Fibroblast of villous mesenchyme (primary cell): ENCODE measurements around the gene SERPINB5. TPM values are rescaled to one million over a fixed set of nuclear protein-coding genes. Genes with fewer than 3 reads are reported as not detected.

Source experiments
- DNase-seq: peaks from one replicate; pipeline ENCODE4 v3.0.0-alpha.2; 2010; ENCODE audit warnings: low read depth
- H3K4me3 ChIP-seq: 2 replicates; pipeline ENCODE4 v1.5.1; 2011; ENCODE audit warnings: low read depth, mild to moderate bottlenecking, low read length
- CTCF ChIP-seq: IDR thresholded peaks from 2 replicates; pipeline ENCODE4 v1.5.1; 2012; ENCODE audit warnings: low read depth, mild to moderate bottlenecking, low read length; ENCODE audit not compliant: insufficient read depth
- total RNA-seq: library from RNA; depleted of rRNA; stranded (reverse); fragments of >200 nt; gene quantifications from 2 replicates; pipeline ENCODE4 v1.2.3, GENCODE V29; 2012

Gene SERPINB5
- total RNA-seq, 1 donor, result not detected

GRCh38 chr18:63551769-63552168 is 75.0 kb downstream of the SERPINB5 start:
- DNase-seq, result no peak
- no peak overlapping the region for H3K4me3 ChIP-seq
- no peak for TF ChIP-seq CTCF

- DNase-seq, result no peak
- no peak overlapping the region for H3K4me3 ChIP-seq
- TF ChIP-seq CTCF, result no peak
Observed at GRCh38 chr18:63552581-63552980, 75.8 kb downstream of the SERPINB5 start.

- DNase-seq, result peak; percentile 75
- no peak overlapping the region for H3K4me3 ChIP-seq
- TF ChIP-seq CTCF, result no peak
Observed at GRCh38 chr18:63553081-63553480, 76.3 kb downstream of the SERPINB5 start.

Other genes starting within 250 kb of the SERPINB5 start
- 0.64 and 0.86 TPM in 2 replicates for gene BCL2, start 157.2 kb upstream of the SERPINB5 start, total RNA-seq
- gene KDSR, start 109.8 kb upstream of the SERPINB5 start, total RNA-seq, result 26.8 and 31.2 TPM in 2 replicates
- gene VPS4B, start 54.5 kb upstream of the SERPINB5 start, total RNA-seq, result 32.2 and 47.5 TPM in 2 replicates
- gene SERPINB12, start 65.4 kb downstream of the SERPINB5 start, total RNA-seq, result not detected in 2 replicates
- not detected in 2 replicates for gene SERPINB13, start 110.4 kb downstream of the SERPINB5 start, total RNA-seq
- gene SERPINB4, start 167.3 kb downstream of the SERPINB5 start, total RNA-seq, result not detected in 2 replicates
- not detected in 2 replicates for gene SERPINB3, start 184.9 kb downstream of the SERPINB5 start, total RNA-seq
- gene SERPINB11, start 226.0 kb downstream of the SERPINB5 start, total RNA-seq, result not detected in 2 replicates